SK-N-SH (cell line): Measurements from ENCODE around the gene STX16. TPM values are rescaled to one million over a fixed set of nuclear protein-coding genes. Genes with fewer than 3 reads are reported as not detected.

Source experiments
- CTCF ChIA-PET: fragments of 300-600, 350-600 bp; formaldehyde crosslinking; extraction: SDS; loops from one replicate; lab custom pipeline; 2021; lab: Yijun Ruan, JAX
- POLR2A ChIA-PET: fragments of 350-600 bp; sonication (Branson Sonifier 250); formaldehyde crosslinking; extraction: SDS; loops from one replicate; lab custom pipeline; 2020; ENCODE audit warnings: antibody characterized with exemption, inconsistent platforms; lab: Yijun Ruan, JAX
- DNase-seq: peaks from one replicate; pipeline ENCODE4 v3.0.0; 2012
- H2AFZ ChIP-seq: fragments of 200-600 bp; sonication (generic); 2 replicates; pipeline ENCODE4 v1.8.1; 2016; ENCODE audit warnings: antibody characterized with exemption, mild to moderate bottlenecking, low read depth
- H3F3A ChIP-seq: fragments of 200-600 bp; sonication (generic); replicated peaks from 2 replicates; pipeline ENCODE3; 2016; ENCODE audit warnings: antibody characterized with exemption, mild to moderate bottlenecking; ENCODE audit not compliant: insufficient read depth
- H3K27ac ChIP-seq, 2 experiments: fragments of 200-500 bp in 1 of 2; fragments of 200-600 bp in 1 of 2; sonication (Bioruptor generic) in 1 of 2; sonication (generic), shearing (Covaris generic) in 1 of 2; 2 replicates each; pipeline versions ENCODE4 v1.5.1 to v1.6.1; 2014 to 2016; ENCODE audit warnings: low read depth in 2 of 2, inconsistent platforms in 1 of 2, low read length in 1 of 2, mild to moderate bottlenecking in 1 of 2, mixed read lengths in 1 of 2
- H3K27me3 ChIP-seq: fragments of 200-600 bp; sonication (generic), shearing (Covaris generic); 2 replicates; pipeline ENCODE4 v1.6.1; 2016; ENCODE audit warnings: mixed run types; ENCODE audit not compliant: insufficient read depth
- H3K36me3 ChIP-seq, 2 experiments: fragments of 200-500 bp in 1 of 2; fragments of 200-600 bp in 1 of 2; sonication (Bioruptor generic) in 1 of 2; sonication (generic) in 1 of 2; replicated peaks in 1 of 2; 2 replicates each; pipeline versions ENCODE3 to v1.5.1; 2014 to 2016; ENCODE audit warnings: low read length in 1 of 2, mild to moderate bottlenecking in 1 of 2; ENCODE audit not compliant: insufficient read depth in 2 of 2, control insufficient read depth in 1 of 2
- H3K4me1 ChIP-seq, 2 experiments: fragments of 200-500 bp in 1 of 2; fragments of 200-600 bp in 1 of 2; sonication (Bioruptor generic) in 1 of 2; sonication (generic), shearing (Covaris generic) in 1 of 2; 2 replicates each; pipeline versions ENCODE4 v1.5.1 to v1.6.1; 2014 to 2016; ENCODE audit warnings: low read depth in 1 of 2, low read length in 1 of 2, mixed run types in 1 of 2; ENCODE audit not compliant: insufficient read depth in 2 of 2, control insufficient read depth in 1 of 2
- H3K4me2 ChIP-seq: fragments of 200-600 bp; sonication (generic), shearing (Covaris generic); 2 replicates; pipeline ENCODE4 v1.6.1; 2017; ENCODE audit warnings: mixed run types
- H3K4me3 ChIP-seq, 2 experiments: fragments of 200-500 bp in 1 of 2; fragments of 200-600 bp in 1 of 2; sonication (Bioruptor generic) in 1 of 2; sonication (generic), shearing (Covaris generic) in 1 of 2; 2 replicates each; pipeline versions ENCODE4 v1.5.1 to v1.8.1; 2014 to 2016; ENCODE audit warnings: low read depth in 2 of 2, inconsistent platforms in 1 of 2, low read length in 1 of 2, mild to moderate bottlenecking in 1 of 2, mixed read lengths in 1 of 2, moderate library complexity in 1 of 2
- H3K79me2 ChIP-seq: fragments of 200-600 bp; sonication (generic); 2 replicates; pipeline ENCODE4 v1.8.1; 2017; ENCODE audit warnings: mild to moderate bottlenecking; ENCODE audit not compliant: insufficient read depth
- H3K9ac ChIP-seq: fragments of 200-600 bp; sonication (generic); 2 replicates; pipeline ENCODE4 v1.6.1; 2017; ENCODE audit warnings: mixed run types
- H3K9me2 ChIP-seq: fragments of 200-600 bp; sonication (generic); 2 replicates; pipeline ENCODE4 v1.6.1; 2017; ENCODE audit warnings: mixed run types
- H3K9me3 ChIP-seq: fragments of 200-600 bp; sonication (generic); 2 replicates; pipeline ENCODE4 v1.6.1; 2017; ENCODE audit warnings: mixed run types, mild to moderate bottlenecking, moderate library complexity
- H4K20me1 ChIP-seq: fragments of 200-600 bp; sonication (generic); 2 replicates; pipeline ENCODE4 v1.6.1; 2017; ENCODE audit warnings: mild to moderate bottlenecking, mixed run types; ENCODE audit not compliant: insufficient read depth
- CHD2 ChIP-seq: fragments of 150-350 bp; IDR thresholded peaks from 2 replicates; pipeline ENCODE4 v1.6.1; 2018; ENCODE audit warnings: low read length; ENCODE audit not compliant: partially characterized antibody
- ELF1 ChIP-seq: IDR thresholded peaks from 2 replicates; pipeline ENCODE4 v1.4.0; 2012
- EP300 ChIP-seq, 2 experiments: IDR thresholded peaks; 2 replicates each; pipeline versions ENCODE4 v1.4.0 to v1.6.1; 2012; ENCODE audit warnings: borderline replicate concordance in 1 of 2, low read depth in 1 of 2, low read length in 1 of 2
- EZH2phosphoT487 ChIP-seq: fragments of 200-600 bp; sonication (generic); IDR thresholded peaks from 2 replicates; pipeline ENCODE4 v1.6.1; 2017; ENCODE audit warnings: low read depth, mixed run types, mild to moderate bottlenecking, antibody characterized with exemption, moderate library complexity, borderline replicate concordance
- FOXM1 ChIP-seq: IDR thresholded peaks from 2 replicates; pipeline ENCODE4 v1.4.0; 2012; ENCODE audit warnings: low read depth, mild to moderate bottlenecking
- GATA2 ChIP-seq: sonication (generic); formaldehyde crosslinking; IDR thresholded peaks from 2 replicates; pipeline ENCODE4 v1.5.0; 2020; ENCODE audit warnings: mild to moderate bottlenecking, missing genetic modification reagents
- JUND ChIP-seq: IDR thresholded peaks from 2 replicates; pipeline ENCODE4 v1.4.0; 2012
- MEF2A ChIP-seq: IDR thresholded peaks from 2 replicates; pipeline ENCODE4 v1.4.0; 2012; ENCODE audit warnings: low read depth, borderline replicate concordance
- NFIC ChIP-seq: IDR thresholded peaks from 2 replicates; pipeline ENCODE4 v1.4.0; 2012; ENCODE audit warnings: borderline replicate concordance
- NRF1 ChIP-seq: IDR thresholded peaks from 2 replicates; pipeline ENCODE4 v1.6.1; 2012; ENCODE audit warnings: low read depth, mild to moderate bottlenecking, low read length
- POLR2AphosphoS5 ChIP-seq: IDR thresholded peaks from 2 replicates; pipeline ENCODE4 v1.6.1; 2012; ENCODE audit warnings: low read depth, low read length
- REST ChIP-seq: IDR thresholded peaks from 2 replicates; pipeline ENCODE4 v1.6.1; 2012; ENCODE audit warnings: mild to moderate bottlenecking, low read depth, low read length, moderate library complexity
- RXRA ChIP-seq: IDR thresholded peaks from 2 replicates; pipeline ENCODE4 v1.4.0; 2012; ENCODE audit warnings: low read depth, mild to moderate bottlenecking, borderline replicate concordance
- SMC3 ChIP-seq: IDR thresholded peaks from 2 replicates; pipeline ENCODE4 v1.6.1; 2012; ENCODE audit warnings: low read depth, low read length, improper control_type of control experiment
- TAF1 ChIP-seq: IDR thresholded peaks from 2 replicates; pipeline ENCODE4 v1.6.1; 2012; ENCODE audit warnings: low read depth, mild to moderate bottlenecking, low read length, moderate library complexity, borderline replicate concordance
- TEAD4 ChIP-seq: IDR thresholded peaks from 2 replicates; pipeline ENCODE4 v1.4.0; 2012; ENCODE audit warnings: mild to moderate bottlenecking, borderline replicate concordance; ENCODE audit not compliant: insufficient read depth
- USF1 ChIP-seq: IDR thresholded peaks from 2 replicates; pipeline ENCODE4 v1.4.0; 2012; ENCODE audit warnings: low read depth, borderline replicate concordance
- YY1 ChIP-seq: IDR thresholded peaks from 2 replicates; pipeline ENCODE4 v1.4.0; 2012; ENCODE audit warnings: low read depth, mild to moderate bottlenecking
- ZBTB33 ChIP-seq: IDR thresholded peaks from 2 replicates; pipeline ENCODE4 v1.4.0; 2012; ENCODE audit warnings: low read depth, borderline replicate concordance
- WGBS: methylation state at CpG from one replicate; pipeline ENCODE4 v1.1.6; 2017; ENCODE audit warnings: low lambda C conversion rate; 5-methylcytosine and 5-hydroxymethylcytosine counted together
- polyA plus RNA-seq, 3 experiments: library from polyadenylated mRNA; depleted of rRNA; stranded (reverse); fragments of >200 nt; gene quantifications; 2 replicates each; pipeline ENCODE4 v1.2.3, GENCODE V29; 2012
- TF ChIP-seq, protein P1 (sequence below): IDR thresholded peaks from 2 replicates; pipeline ENCODE4 v1.4.0; 2012; ENCODE audit warnings: low read depth

The STX16 gene
- polyA plus RNA-seq, 1 of the 3 experiments (the other 2 are of a cell fraction) = 63.8 TPM

DNA sequence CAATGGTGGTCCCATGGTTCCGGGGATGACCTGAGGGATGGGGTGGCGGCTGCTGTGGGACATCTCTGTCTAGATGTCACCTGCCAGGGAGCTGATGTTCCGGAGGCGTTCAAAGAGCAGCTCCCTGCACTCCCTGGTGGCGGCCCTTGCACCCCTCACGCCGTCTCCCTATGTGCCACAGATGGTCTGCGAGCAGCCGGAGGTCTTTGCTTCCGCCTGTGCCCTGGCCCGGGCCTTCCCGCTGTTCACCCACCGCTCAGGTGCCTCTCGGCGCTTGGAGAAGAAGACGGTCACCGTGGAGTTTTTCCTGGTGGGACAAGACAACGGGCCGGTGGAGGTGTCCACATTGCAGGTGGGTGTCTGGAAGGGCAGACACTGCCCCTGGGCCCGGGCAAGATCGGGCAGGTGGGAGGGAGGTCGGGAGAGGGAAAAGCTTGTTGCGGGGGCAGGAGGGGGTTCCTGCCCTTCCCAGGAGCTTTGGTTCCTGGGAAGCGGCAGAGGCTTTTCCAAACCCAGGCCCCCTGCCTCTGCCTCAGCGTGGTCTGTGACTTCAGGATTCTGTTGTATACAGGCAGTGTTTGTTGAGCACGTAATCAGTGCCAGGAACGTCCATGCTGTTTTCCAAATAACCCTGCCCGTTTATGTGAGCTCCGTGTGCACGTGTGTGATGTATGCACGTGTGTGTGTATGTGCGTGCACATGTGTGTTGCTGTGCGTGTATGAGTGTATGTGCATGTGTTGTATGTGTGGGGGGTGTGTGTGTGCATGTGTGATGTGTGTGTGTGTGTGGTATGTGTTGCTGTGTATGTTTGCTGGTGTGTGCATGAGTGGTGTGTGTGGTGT is 43.4 kb downstream of the STX16 start:
- H3K9ac ChIP-seq = no peak overlapping the region
- no peaks in the 10 kb centered on the region for H3K79me2 ChIP-seq
- 93% methylated on average over 30 of the region's 33 CpGs for WGBS
- no peak overlapping the region for H3K4me2 ChIP-seq
- no peaks in the 10 kb centered on the region for H4K20me1 ChIP-seq
- no peaks in the 10 kb centered on the region for H3K27me3 ChIP-seq
- H3K27ac ChIP-seq = no peak overlapping the region
- POLR2A ChIA-PET = no interaction called here
- CTCF ChIA-PET = interaction anchor here (0.7 kb wide), 1 partner anchor 105 kb away, joined by 3 read pairs; no protein-coding TSS in a partner anchor
- no peak for TF ChIP-seq TEAD4
- TF ChIP-seq, protein P1, sequence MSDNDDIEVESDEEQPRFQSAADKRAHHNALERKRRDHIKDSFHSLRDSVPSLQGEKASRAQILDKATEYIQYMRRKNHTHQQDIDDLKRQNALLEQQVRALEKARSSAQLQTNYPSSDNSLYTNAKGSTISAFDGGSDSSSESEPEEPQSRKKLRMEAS = no peak
- TF ChIP-seq NFIC = no peak
- TF ChIP-seq POLR2AphosphoS5 = no peak
- H3K9me2 ChIP-seq = no peaks in the 10 kb centered on the region
- no peak overlapping the region for H3K4me3 ChIP-seq
- no peaks in the 10 kb centered on the region for H3K36me3 ChIP-seq
- no peak for DNase-seq
- no peak overlapping the region for H2AFZ ChIP-seq
- H3K9me3 ChIP-seq = no peaks in the 10 kb centered on the region
- no peaks in the 10 kb centered on the region; a peak in 1 of 4 replicates for H3K4me1 ChIP-seq
- no peaks in the 10 kb centered on the region for H3F3A ChIP-seq

GRCh38 chr20:58695084-58695722 is 44.1 kb downstream of the STX16 start:
- ChIA-PET CTCF (no interaction called here), POLR2A (no interaction called here)
- H3K9ac ChIP-seq = no peak overlapping the region

More at GRCh38 chr20:58695084-58695722, 44.1 kb downstream of the STX16 start:
- H2AFZ ChIP-seq = no peak overlapping the region
- H3K27me3 ChIP-seq = no peaks in the 10 kb centered on the region
- no peaks in the 10 kb centered on the region for H3K79me2 ChIP-seq
- H3F3A ChIP-seq = no peaks in the 10 kb centered on the region
- whole genome bisulfite sequencing = 88% methylated on average over 9 of the region's 9 CpGs
- no peaks in the 10 kb centered on the region for H3K9me3 ChIP-seq
- no peak for DNase-seq
- no peaks in the 10 kb centered on the region for H4K20me1 ChIP-seq
- no peaks in the 10 kb centered on the region for H3K36me3 ChIP-seq
- H3K9me2 ChIP-seq = no peaks in the 10 kb centered on the region
- no peak overlapping the region for H3K27ac ChIP-seq
- TF ChIP-seq SMC3 = no peak
- TF ChIP-seq GATA2 (CRISPR knock-in tag) = no peak
- TF ChIP-seq ZBTB33 = no peak
- TF ChIP-seq TAF1 = no peak
- no peak for TF ChIP-seq USF1
- no peak for TF ChIP-seq FOXM1
- TF ChIP-seq MEF2A = no peak
- TF ChIP-seq YY1 = no peak
- no peak for TF ChIP-seq REST
- no peak for TF ChIP-seq NRF1
- TF ChIP-seq JUND = no peak
- TF ChIP-seq RXRA = no peak
- no peak for TF ChIP-seq CHD2
- TF ChIP-seq EZH2phosphoT487 = no peak
- no peak for TF ChIP-seq ELF1
- no peak for TF ChIP-seq TEAD4
- TF ChIP-seq EP300 (IDR thresholded peaks at IDR 0.05; ENCODE audit: borderline replicate concordance in 1 of 2, low read depth in 1 of 2, low read length in 1 of 2) = no peak
- no peaks in the 10 kb centered on the region; a peak in 1 of 4 replicates for H3K4me1 ChIP-seq
- no peak overlapping the region for H3K4me2 ChIP-seq
- H3K4me3 ChIP-seq = no peak overlapping the region
